Measurements from ENCODE around the gene PCCA. TPM values are rescaled to one million over a fixed set of nuclear protein-coding genes. Genes with fewer than 3 reads are reported as not detected.

PCCA gene
- total and polyA plus RNA-seq, 8 donors: 31.4 to 140 (median 77.0) TPM

- intact Hi-C loops (cut with DNase I; ENCODE audit: low total_unique reads): loop anchor here (10.0 kb wide), 2 partner anchors 321 to 581 kb away; no protein-coding TSS in a partner anchor
- Histone ChIP-seq H3K4me1 (peaks cover 0 to 43% (median 21%) of the 10 kb centered on the region in 4 donors), H3K9me3 (no peaks in the 10 kb centered on the region), H3K27me3 (no peaks in the 10 kb centered on the region), H3K27ac (no peak overlapping the region), H3K4me3 (no peak overlapping the region), H3K36me3 (peaks cover 0 to 7% (median 3%) of the 10 kb centered on the region in 4 donors)
- WGBS, 5 donors: 21 to 32% (median 22%) methylated on average over 5 of the region's 5 CpGs
- TF ChIP-seq, protein P1, sequence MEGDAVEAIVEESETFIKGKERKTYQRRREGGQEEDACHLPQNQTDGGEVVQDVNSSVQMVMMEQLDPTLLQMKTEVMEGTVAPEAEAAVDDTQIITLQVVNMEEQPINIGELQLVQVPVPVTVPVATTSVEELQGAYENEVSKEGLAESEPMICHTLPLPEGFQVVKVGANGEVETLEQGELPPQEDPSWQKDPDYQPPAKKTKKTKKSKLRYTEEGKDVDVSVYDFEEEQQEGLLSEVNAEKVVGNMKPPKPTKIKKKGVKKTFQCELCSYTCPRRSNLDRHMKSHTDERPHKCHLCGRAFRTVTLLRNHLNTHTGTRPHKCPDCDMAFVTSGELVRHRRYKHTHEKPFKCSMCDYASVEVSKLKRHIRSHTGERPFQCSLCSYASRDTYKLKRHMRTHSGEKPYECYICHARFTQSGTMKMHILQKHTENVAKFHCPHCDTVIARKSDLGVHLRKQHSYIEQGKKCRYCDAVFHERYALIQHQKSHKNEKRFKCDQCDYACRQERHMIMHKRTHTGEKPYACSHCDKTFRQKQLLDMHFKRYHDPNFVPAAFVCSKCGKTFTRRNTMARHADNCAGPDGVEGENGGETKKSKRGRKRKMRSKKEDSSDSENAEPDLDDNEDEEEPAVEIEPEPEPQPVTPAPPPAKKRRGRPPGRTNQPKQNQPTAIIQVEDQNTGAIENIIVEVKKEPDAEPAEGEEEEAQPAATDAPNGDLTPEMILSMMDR (IDR thresholded peaks at IDR 0.05): peak in 5 of 7 experiments; percentile 21 to 75 (median 55)
- TF ChIP-seq POLR2AphosphoS5 (IDR thresholded peaks at IDR 0.05): no peak
- peak in 1 of 2 donors; percentile 73 for DNase-seq
Observed at GRCh38 chr13:100235311-100235901, 146.5 kb downstream of the PCCA start.

DNA sequence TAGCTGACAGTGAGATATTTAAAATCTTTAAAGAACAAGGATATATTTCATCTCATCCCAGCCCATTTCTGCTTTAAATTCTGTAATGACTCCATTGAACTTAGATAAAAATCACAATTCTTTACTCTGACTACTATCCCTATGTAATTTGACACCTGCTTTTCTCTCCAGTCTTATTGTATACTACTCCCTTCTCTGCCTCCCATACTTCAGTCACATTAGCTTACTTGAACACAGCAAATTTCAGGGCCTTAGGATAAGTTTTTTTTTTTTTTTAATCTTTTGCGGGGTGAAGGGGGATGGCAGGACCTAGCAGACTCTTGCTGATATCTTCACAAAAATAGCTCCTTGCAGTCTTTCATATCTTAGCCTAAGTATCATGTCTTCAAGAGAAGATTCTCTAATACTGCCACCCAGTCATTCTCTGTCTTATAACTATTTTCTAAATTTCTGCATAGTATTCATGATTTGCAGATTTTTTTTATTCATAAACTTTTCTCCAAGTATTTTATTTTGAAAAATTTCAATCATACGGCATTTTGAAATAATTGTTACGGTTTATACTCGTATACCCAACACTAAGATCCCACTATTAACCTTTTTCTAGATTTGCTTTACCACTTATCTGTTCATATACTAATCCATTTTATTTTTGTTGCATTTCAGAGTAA, 151.4 kb downstream of the PCCA start:
- 94 to 100% (median 98%) methylated on average over 4 of the region's 4 CpGs for WGBS, 5 donors
- TF ChIP-seq EP300 (IDR thresholded peaks at IDR 0.05) (no peak), POLR2AphosphoS5 (IDR thresholded peaks at IDR 0.05) (no peak), POLR2A (IDR thresholded peaks at IDR 0.05) (no peak)
- TF ChIP-seq, protein P1 (IDR thresholded peaks at IDR 0.05): no peak
- Histone ChIP-seq H3K4me3 (no peak overlapping the region), H3K27ac (no peak overlapping the region), H3K27me3 (no peaks in the 10 kb centered on the region), H3K36me3 (peaks cover 0 to 7% (median 3%) of the 10 kb centered on the region in 4 donors), H3K9me3 (no peaks in the 10 kb centered on the region), H3K4me1 (peaks cover 0 to 12% (median 5%) of the 10 kb centered on the region in 4 donors)
- DNase-seq: no peak
- intact Hi-C loops (cut with DNase I; ENCODE audit: low total_unique reads): no loop called here

DNA sequence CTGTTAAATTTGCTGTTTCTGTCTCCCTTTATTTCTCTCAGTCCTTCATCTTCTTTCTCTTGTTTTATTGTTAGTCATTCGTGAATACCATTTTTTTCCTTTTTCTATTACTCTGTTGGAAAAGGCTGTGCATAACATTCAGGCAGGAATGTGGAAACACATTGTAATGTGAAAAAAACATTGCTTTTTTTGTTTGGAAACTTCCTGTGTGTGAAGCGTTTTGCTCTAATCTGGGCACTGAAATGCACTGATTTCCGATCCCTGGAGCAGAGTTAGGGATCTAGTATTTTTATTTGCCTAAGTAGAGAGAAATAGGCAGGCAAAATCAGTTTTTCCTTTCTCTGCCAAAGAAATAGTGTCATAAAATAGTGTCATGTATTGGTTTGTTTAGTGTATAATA, 155.5 kb downstream of the PCCA start:
- TF ChIP-seq, protein P1 (IDR thresholded peaks at IDR 0.05): no peak
- TF ChIP-seq POLR2A (IDR thresholded peaks at IDR 0.05): no peak
- no peak for TF ChIP-seq EP300 (IDR thresholded peaks at IDR 0.05)
- no peak for TF ChIP-seq POLR2AphosphoS5 (IDR thresholded peaks at IDR 0.05)
- Histone ChIP-seq H3K36me3 (no peaks in the 10 kb centered on the region), H3K4me3 (no peak overlapping the region), H3K4me1 (peaks cover 0 to 8% (median 2%) of the 10 kb centered on the region in 4 donors), H3K27me3 (no peaks in the 10 kb centered on the region), H3K9me3 (peaks cover 0 to 18% (median 8%) of the 10 kb centered on the region in 4 donors), H3K27ac (no peak overlapping the region)
- intact Hi-C loops (cut with DNase I; ENCODE audit: low total_unique reads): no loop called here
- 59 to 79% (median 67%) methylated on average over 3 of the region's 3 CpGs for WGBS, 5 donors
- peak in 1 of 2 donors; percentile 12 for DNase-seq

GRCh38 chr13:100245104-100245503, 156.2 kb downstream of the PCCA start:
- no peaks in the 10 kb centered on the region for H3K36me3 ChIP-seq
- peaks cover 0 to 18% (median 8%) of the 10 kb centered on the region in 4 donors for H3K9me3 ChIP-seq

More at GRCh38 chr13:100245104-100245503, 156.2 kb downstream of the PCCA start:
- 59 to 77% (median 74%) methylated on average over 1 of the region's 1 CpG for WGBS, 5 donors
- TF ChIP-seq POLR2AphosphoS5 (IDR thresholded peaks at IDR 0.05): no peak
- TF ChIP-seq, protein P1 (IDR thresholded peaks at IDR 0.05): no peak
- H3K4me1 ChIP-seq: peaks cover 0 to 8% (median 2%) of the 10 kb centered on the region in 4 donors
- H3K27me3 ChIP-seq: no peaks in the 10 kb centered on the region
- intact Hi-C loops (cut with DNase I; ENCODE audit: low total_unique reads): no loop called here
- DNase-seq: no peak
- H3K4me3 ChIP-seq: no peak overlapping the region
- no peak overlapping the region for H3K27ac ChIP-seq
